Activated CD4-positive, alpha-beta T cell treated with anti-CD3 and anti-CD28 coated beads, Interleukin-2, Interleukin-6, amounts not matched to agents 100 ng/mL and 50 ng/mL, durations not matched to agents 16 hours and 8 hours (primary cell): ENCODE data around the gene MYADM.
"Not testable (repeated sequence)": the region's sequence is repeated elsewhere in the genome, so short reads cannot be mapped to it uniquely, and the experiment has no call there.

Source experiments
- DNase-seq: peaks from one replicate; pipeline ENCODE4 v3.0.0-alpha.2; 2020

MYADM gene, protein sequence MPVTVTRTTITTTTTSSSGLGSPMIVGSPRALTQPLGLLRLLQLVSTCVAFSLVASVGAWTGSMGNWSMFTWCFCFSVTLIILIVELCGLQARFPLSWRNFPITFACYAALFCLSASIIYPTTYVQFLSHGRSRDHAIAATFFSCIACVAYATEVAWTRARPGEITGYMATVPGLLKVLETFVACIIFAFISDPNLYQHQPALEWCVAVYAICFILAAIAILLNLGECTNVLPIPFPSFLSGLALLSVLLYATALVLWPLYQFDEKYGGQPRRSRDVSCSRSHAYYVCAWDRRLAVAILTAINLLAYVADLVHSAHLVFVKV

DNA sequence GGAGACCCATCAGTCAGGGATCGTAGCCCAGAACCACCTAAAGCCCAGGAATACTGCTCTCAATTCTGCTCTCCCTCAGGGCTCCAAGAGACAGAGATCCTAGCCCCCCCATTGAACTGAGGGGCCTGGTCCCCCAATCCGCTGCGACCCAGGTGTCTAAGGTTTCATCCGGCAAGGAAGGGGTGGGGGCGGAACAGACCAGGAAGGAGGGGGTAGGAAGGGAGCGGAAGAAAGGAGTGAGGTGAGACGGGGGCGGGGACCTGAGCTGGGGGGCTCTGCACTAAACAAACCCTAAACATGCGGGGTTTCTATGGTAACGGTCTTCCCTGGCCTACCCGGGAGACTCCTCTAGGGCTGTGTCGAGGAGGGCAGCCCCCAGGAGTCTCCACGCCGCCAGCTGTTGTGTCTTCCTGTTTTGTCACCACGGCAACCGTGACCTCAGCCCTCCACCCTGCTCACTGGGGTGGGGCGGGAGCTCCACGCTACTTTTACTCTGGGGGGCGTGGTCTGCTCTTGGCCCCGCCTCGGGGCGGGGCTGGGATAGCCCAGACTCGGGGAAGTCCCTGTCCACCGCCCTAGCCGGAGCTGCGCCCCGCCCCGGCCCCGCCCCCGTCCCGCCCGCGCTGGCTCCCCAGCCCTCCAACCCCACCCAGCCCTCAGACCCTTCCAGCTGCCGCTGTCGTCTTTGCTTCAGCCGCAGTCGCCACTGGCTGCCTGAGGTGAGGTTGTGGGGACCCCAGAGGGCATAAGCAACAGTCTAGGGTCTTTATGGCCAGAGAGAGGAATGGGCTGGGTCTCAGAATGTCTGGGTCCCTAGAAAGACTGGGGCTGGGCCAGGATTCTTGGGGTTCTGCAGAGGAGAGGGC, at the start of gene MYADM:
MYADM (plus strand) TSS at position 659 of the 866 bp plus-strand sequence. CDS start 5,647 bp downstream, outside the sequence.
- DNase-seq = peak; percentile 99

GRCh38 chr19:53818756-53819155, 48.9 kb upstream of the MYADM start:
- DNase-seq = no peak

DNA sequence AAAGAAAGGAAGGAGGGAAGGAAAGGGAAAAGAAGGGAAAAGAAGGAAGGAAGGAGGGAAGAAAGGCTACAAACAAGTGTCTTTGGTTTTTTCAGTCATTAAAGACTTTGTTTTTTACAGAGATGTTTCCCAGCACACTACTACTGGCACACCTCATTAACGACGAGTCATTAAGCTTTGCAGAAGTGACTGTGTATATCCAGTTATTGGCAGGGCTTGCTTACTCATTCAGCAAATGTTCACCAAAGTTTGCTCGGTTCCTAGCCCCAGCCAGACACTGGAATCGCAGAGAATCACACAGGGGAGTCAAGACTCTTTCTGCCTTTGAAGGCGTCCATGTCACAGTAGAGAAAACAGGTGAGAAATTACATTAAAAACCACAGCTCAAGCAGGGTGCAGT, 47.8 kb upstream of the MYADM start:
- no peak for DNase-seq

- no peak for DNase-seq
These were observed 44.1 kb upstream of the MYADM start for GRCh38 chr19:53823380-53824120.

- no peak for DNase-seq
These were observed 43.5 kb upstream of the MYADM start, which contains the start of gene NLRP12 for GRCh38 chr19:53824134-53824611. TSS of gene NLRP12 (minus strand) at chr19:53824314. CDS start at chr19:53824174, 140 bp downstream.

- DNase-seq = no peak
These were observed 40.8 kb upstream of the MYADM start for GRCh38 chr19:53826876-53827275.

GRCh38 chr19:53828531-53828930, 39.2 kb upstream of the MYADM start:
- no peak for DNase-seq

DNA sequence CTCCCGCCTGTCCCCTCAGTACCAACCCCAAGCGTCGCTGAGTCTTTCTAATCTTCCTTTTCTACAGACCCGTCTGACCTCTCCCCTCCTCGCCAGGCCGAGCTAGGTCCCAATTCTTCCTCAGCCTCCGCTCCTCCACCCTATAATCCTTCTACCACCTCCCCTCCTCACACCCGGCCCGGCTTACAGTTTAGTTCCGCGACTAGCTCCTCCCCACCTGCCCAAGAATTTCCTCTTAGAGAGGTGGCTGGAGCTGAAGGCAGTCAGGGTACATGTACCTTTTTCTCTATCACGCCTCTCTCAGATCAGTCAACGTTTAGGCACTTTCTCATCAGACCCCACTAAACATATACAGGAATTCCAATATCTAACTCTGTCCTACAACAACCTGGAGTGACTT, 34.8 kb upstream of the MYADM start:
- DNase-seq = not testable (repeated sequence)

DNA sequence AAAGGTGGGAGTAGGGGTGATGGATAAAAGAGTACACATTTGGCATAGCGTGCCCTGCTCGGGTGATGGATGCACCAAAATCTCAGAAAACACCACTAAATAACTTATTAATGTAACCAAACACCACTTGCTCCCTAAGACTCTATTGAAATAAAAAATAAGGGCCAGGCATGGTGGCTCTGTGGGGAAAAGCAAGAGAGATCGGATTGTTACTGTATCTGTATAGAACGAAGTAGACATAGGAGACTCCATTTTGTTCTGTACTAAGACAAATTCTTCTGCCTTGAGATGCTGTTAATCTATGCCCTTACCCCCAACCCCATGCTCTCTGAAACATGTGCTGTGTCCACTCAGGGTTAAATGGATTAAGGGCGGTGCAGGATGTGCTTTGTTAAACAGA, 29.2 kb upstream of the MYADM start:
- DNase-seq = not testable (repeated sequence)

DNA sequence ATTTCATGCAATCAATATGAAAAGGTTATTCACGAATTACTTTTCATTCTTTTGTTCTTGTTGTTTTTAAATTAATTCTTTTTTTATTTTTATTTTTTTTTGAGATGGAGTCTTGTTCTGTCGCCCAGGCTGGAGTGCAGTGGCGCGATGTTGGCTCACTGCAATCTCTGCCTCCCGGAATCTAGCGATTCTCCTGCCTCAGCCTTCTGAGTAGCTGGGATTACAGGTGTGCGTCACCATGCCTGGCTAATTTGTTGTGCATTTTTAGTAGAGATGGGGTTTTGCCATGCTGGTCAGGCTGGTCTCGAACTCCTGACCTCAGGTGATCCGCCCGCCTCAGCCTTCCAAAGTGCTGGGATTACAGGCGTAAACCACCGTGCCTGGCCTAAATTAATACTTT, 27.4 kb upstream of the MYADM start:
- DNase-seq = not testable (repeated sequence)

DNA sequence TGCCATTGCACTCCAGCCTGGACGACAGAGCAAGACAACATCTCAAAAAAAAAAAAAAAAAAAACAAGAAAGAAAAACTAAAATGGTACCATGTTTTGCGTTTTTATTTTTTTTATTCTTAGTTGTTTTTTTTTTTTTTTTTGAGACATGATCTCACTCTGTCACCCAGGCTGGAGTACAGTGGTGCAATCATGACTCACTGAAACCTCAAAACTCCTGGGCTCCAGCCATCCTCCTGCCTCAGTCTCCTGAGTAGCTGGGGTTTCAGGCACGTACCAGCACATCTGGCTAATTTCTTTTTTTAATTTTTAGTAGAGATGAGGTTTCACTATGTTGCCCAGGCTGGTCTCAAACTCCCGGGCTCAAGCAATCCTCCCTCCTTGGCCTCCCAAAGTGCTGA, 26.8 kb upstream of the MYADM start:
- not testable (repeated sequence) for DNase-seq

- no peak for DNase-seq
These were observed 22.8 kb upstream of the MYADM start for GRCh38 chr19:53844849-53845246.

DNA sequence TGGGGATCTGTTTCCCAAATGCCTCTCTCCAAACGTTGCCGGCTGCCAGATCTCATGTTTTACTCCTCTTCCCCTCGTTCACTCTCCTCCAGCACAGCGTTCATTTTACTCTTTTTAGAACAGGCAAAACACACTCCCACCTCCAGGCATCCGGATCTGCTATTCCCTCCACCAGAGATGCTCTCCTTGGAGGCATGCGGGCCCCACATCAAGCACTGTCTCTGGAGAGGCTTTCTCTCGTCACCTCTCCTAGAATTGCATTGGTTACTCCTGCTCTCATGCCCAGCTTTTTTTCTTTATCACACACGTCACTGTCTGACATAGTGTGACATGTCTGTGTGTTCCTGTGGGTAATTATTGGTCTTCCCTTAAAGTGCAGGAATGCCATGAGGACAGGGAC, 20.1 kb upstream of the MYADM start:
- DNase-seq = no peak

GRCh38 chr19:53849237-53849676, 18.4 kb upstream of the MYADM start:
- DNase-seq = no peak

DNA sequence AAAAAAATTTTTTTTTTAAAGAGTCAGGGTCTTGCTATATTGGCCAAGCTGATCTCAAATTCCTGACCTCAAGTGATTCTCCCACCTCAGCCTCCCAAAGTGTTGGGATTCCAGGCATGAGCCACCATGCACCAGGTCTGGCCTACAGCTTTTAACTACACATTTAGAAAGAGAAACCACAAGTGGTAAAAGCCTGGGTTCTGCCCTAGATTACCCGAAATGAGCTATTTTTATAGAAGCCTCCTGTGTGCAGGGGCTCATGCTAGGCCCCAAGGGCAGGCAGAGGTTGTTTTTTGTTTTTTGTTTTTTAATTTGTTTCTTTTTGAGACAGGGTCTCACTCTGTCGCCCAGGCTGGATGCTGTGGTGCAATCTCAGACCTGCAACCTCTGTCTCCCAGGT, 14.0 kb upstream of the MYADM start:
- no peak for DNase-seq

- no peak for DNase-seq
These were observed 3.3 kb upstream of the MYADM start for GRCh38 chr19:53864308-53864836.

DNA sequence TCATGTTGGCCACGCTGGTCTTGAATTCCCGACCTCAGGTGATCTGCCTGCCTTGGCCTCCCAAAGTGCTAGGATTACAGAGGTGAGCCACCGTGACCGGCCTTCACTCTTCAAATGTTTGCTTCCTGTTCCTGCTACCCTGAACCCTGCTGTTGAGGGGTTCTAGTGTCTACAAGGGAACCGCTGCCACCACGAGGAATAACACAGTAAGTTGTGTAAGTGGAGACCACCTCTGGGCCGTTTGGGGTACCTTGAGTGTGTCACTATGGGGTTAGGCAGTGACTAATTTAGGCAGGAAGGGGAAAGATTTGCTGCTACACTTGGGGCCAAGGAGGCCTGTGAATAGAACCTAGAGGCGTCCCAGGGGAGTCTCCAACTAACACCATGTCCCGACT, 2.2 kb upstream of the MYADM start:
- DNase-seq = no peak

- DNase-seq = peak; percentile 78
These were observed 1.5 kb upstream of the MYADM start for GRCh38 chr19:53865918-53866864.

DNA sequence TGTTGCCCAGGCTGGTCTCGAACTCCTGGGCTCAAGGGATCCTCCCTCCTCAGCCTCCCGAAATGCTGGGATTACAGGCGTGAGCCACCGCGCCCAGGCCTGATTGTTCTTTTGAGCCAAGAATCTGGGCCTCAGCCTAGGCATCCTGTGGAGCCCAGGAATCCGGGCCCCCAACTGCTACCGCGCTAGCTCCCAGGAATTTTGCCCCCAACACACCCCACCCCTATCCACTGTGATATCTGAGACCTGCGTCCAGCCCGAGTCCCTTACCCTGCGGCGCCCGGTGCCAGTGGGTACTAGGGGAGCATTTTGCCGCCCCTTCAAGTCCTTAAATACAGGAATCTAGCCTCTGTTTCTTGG, 838 bp upstream of the MYADM start:
- DNase-seq = no peak

DNA sequence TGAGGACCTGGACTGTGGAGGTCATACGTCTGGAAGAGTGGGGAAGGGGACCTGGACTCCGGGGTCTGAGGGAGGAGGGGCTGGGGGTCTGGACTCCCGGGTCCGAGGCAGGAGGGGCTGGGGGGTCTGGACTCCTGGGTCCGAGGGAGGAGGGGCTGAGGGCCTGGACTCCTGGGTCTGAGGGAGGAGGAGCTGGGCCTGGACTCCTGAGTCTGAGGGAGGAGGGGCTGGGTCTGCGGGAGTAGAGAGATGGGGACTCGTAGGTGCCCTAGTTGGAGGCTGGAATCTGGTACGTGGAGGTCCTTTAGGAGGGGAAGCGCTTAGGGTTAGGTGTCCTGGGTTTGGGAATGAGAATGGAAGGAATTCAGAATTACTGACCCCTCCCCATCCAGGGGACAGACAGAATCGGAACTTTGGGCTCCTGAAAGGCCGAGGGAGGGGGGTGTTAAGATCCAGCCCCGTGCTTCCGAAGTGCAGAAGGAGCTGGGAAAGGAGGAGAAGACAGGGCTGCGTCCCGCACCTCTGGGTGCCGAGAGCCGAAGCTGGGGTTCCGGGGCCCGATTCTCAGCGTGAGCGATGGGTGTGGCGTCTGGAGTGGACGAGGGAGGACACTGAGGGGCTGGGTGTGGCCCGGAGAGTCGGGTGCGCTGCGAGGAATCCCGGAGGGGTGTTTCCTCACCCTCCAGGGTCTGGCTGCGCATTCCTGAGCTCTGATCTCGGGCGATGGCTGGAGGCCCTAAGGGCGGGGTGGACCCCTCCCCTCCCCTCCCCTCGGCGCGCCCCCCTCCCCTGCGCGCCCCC, 608 bp downstream of the MYADM start:
- no peak for DNase-seq
